SK-N-SH (cell line): ENCODE data around the gene CENPL. TPM values are rescaled to one million over a fixed set of nuclear protein-coding genes. Genes with fewer than 3 reads are reported as not detected.

Source experiments
- CTCF ChIA-PET: fragments of 300-600, 350-600 bp; formaldehyde crosslinking; extraction: SDS; loops from one replicate; lab custom pipeline; 2021; lab: Yijun Ruan, JAX
- POLR2A ChIA-PET: fragments of 350-600 bp; sonication (Branson Sonifier 250); formaldehyde crosslinking; extraction: SDS; loops from one replicate; lab custom pipeline; 2020; ENCODE audit warnings: antibody characterized with exemption, inconsistent platforms; lab: Yijun Ruan, JAX
- DNase-seq: peaks from one replicate; pipeline ENCODE4 v3.0.0; 2012
- H2AFZ ChIP-seq: fragments of 200-600 bp; sonication (generic); 2 replicates; pipeline ENCODE4 v1.8.1; 2016; ENCODE audit warnings: antibody characterized with exemption, mild to moderate bottlenecking, low read depth
- H3F3A ChIP-seq: fragments of 200-600 bp; sonication (generic); replicated peaks from 2 replicates; pipeline ENCODE3; 2016; ENCODE audit warnings: antibody characterized with exemption, mild to moderate bottlenecking; ENCODE audit not compliant: insufficient read depth
- H3K27ac ChIP-seq, 2 experiments: fragments of 200-500 bp in 1 of 2; fragments of 200-600 bp in 1 of 2; sonication (Bioruptor generic) in 1 of 2; sonication (generic), shearing (Covaris generic) in 1 of 2; 2 replicates each; pipeline versions ENCODE4 v1.5.1 to v1.6.1; 2014 to 2016; ENCODE audit warnings: low read depth in 2 of 2, inconsistent platforms in 1 of 2, low read length in 1 of 2, mild to moderate bottlenecking in 1 of 2, mixed read lengths in 1 of 2
- H3K27me3 ChIP-seq: fragments of 200-600 bp; sonication (generic), shearing (Covaris generic); 2 replicates; pipeline ENCODE4 v1.6.1; 2016; ENCODE audit warnings: mixed run types; ENCODE audit not compliant: insufficient read depth
- H3K36me3 ChIP-seq, 2 experiments: fragments of 200-500 bp in 1 of 2; fragments of 200-600 bp in 1 of 2; sonication (Bioruptor generic) in 1 of 2; sonication (generic) in 1 of 2; replicated peaks in 1 of 2; 2 replicates each; pipeline versions ENCODE3 to v1.5.1; 2014 to 2016; ENCODE audit warnings: low read length in 1 of 2, mild to moderate bottlenecking in 1 of 2; ENCODE audit not compliant: insufficient read depth in 2 of 2, control insufficient read depth in 1 of 2
- H3K4me1 ChIP-seq, 2 experiments: fragments of 200-500 bp in 1 of 2; fragments of 200-600 bp in 1 of 2; sonication (Bioruptor generic) in 1 of 2; sonication (generic), shearing (Covaris generic) in 1 of 2; 2 replicates each; pipeline versions ENCODE4 v1.5.1 to v1.6.1; 2014 to 2016; ENCODE audit warnings: low read depth in 1 of 2, low read length in 1 of 2, mixed run types in 1 of 2; ENCODE audit not compliant: insufficient read depth in 2 of 2, control insufficient read depth in 1 of 2
- H3K4me2 ChIP-seq: fragments of 200-600 bp; sonication (generic), shearing (Covaris generic); 2 replicates; pipeline ENCODE4 v1.6.1; 2017; ENCODE audit warnings: mixed run types
- H3K4me3 ChIP-seq, 2 experiments: fragments of 200-500 bp in 1 of 2; fragments of 200-600 bp in 1 of 2; sonication (Bioruptor generic) in 1 of 2; sonication (generic), shearing (Covaris generic) in 1 of 2; 2 replicates each; pipeline versions ENCODE4 v1.5.1 to v1.8.1; 2014 to 2016; ENCODE audit warnings: low read depth in 2 of 2, inconsistent platforms in 1 of 2, low read length in 1 of 2, mild to moderate bottlenecking in 1 of 2, mixed read lengths in 1 of 2, moderate library complexity in 1 of 2
- H3K79me2 ChIP-seq: fragments of 200-600 bp; sonication (generic); 2 replicates; pipeline ENCODE4 v1.8.1; 2017; ENCODE audit warnings: mild to moderate bottlenecking; ENCODE audit not compliant: insufficient read depth
- H3K9ac ChIP-seq: fragments of 200-600 bp; sonication (generic); 2 replicates; pipeline ENCODE4 v1.6.1; 2017; ENCODE audit warnings: mixed run types
- H3K9me2 ChIP-seq: fragments of 200-600 bp; sonication (generic); 2 replicates; pipeline ENCODE4 v1.6.1; 2017; ENCODE audit warnings: mixed run types
- H3K9me3 ChIP-seq: fragments of 200-600 bp; sonication (generic); 2 replicates; pipeline ENCODE4 v1.6.1; 2017; ENCODE audit warnings: mixed run types, mild to moderate bottlenecking, moderate library complexity
- H4K20me1 ChIP-seq: fragments of 200-600 bp; sonication (generic); 2 replicates; pipeline ENCODE4 v1.6.1; 2017; ENCODE audit warnings: mild to moderate bottlenecking, mixed run types; ENCODE audit not compliant: insufficient read depth
- ELF1 ChIP-seq: IDR thresholded peaks from 2 replicates; pipeline ENCODE4 v1.4.0; 2012
- GABPA ChIP-seq: IDR thresholded peaks from 2 replicates; pipeline ENCODE4 v1.4.0; 2012; ENCODE audit warnings: low read depth, mild to moderate bottlenecking
- GATA2 ChIP-seq: sonication (generic); formaldehyde crosslinking; IDR thresholded peaks from 2 replicates; pipeline ENCODE4 v1.5.0; 2020; ENCODE audit warnings: mild to moderate bottlenecking, missing genetic modification reagents
- IRF3 ChIP-seq: fragments of 150-350 bp; IDR thresholded peaks from 2 replicates; pipeline ENCODE4 v1.6.1; 2016; ENCODE audit warnings: mild to moderate bottlenecking, low read depth, low read length
- MAX ChIP-seq: IDR thresholded peaks from 2 replicates; pipeline ENCODE4 v1.4.0; 2012; ENCODE audit warnings: low read depth
- MEF2A ChIP-seq: IDR thresholded peaks from 2 replicates; pipeline ENCODE4 v1.4.0; 2012; ENCODE audit warnings: low read depth, borderline replicate concordance
- MXI1 ChIP-seq: IDR thresholded peaks from 2 replicates; pipeline ENCODE4 v1.6.1; 2012; ENCODE audit warnings: mild to moderate bottlenecking, low read depth, low read length, improper control_type of control experiment
- NFIC ChIP-seq: IDR thresholded peaks from 2 replicates; pipeline ENCODE4 v1.4.0; 2012; ENCODE audit warnings: borderline replicate concordance
- RCOR1 ChIP-seq: fragments of 150-350 bp; IDR thresholded peaks from 2 replicates; pipeline ENCODE4 v1.6.1; 2017; ENCODE audit warnings: antibody characterized with exemption, low read length
- REST ChIP-seq: IDR thresholded peaks from 2 replicates; pipeline ENCODE4 v1.6.1; 2012; ENCODE audit warnings: mild to moderate bottlenecking, low read depth, low read length, moderate library complexity
- RXRA ChIP-seq: IDR thresholded peaks from 2 replicates; pipeline ENCODE4 v1.4.0; 2012; ENCODE audit warnings: low read depth, mild to moderate bottlenecking, borderline replicate concordance
- TAF1 ChIP-seq: IDR thresholded peaks from 2 replicates; pipeline ENCODE4 v1.6.1; 2012; ENCODE audit warnings: low read depth, mild to moderate bottlenecking, low read length, moderate library complexity, borderline replicate concordance
- TCF12 ChIP-seq: IDR thresholded peaks from 2 replicates; pipeline ENCODE4 v1.4.0; 2012
- TEAD4 ChIP-seq: IDR thresholded peaks from 2 replicates; pipeline ENCODE4 v1.4.0; 2012; ENCODE audit warnings: mild to moderate bottlenecking, borderline replicate concordance; ENCODE audit not compliant: insufficient read depth
- USF1 ChIP-seq: IDR thresholded peaks from 2 replicates; pipeline ENCODE4 v1.4.0; 2012; ENCODE audit warnings: low read depth, borderline replicate concordance
- YY1 ChIP-seq: IDR thresholded peaks from 2 replicates; pipeline ENCODE4 v1.4.0; 2012; ENCODE audit warnings: low read depth, mild to moderate bottlenecking
- ZBTB33 ChIP-seq: IDR thresholded peaks from 2 replicates; pipeline ENCODE4 v1.4.0; 2012; ENCODE audit warnings: low read depth, borderline replicate concordance
- WGBS: methylation state at CpG from one replicate; pipeline ENCODE4 v1.1.6; 2017; ENCODE audit warnings: low lambda C conversion rate; 5-methylcytosine and 5-hydroxymethylcytosine counted together
- polyA plus RNA-seq, 3 experiments: library from polyadenylated mRNA; depleted of rRNA; stranded (reverse); fragments of >200 nt; gene quantifications; 2 replicates each; pipeline ENCODE4 v1.2.3, GENCODE V29; 2012

CENPL gene
- polyA plus RNA-seq, 1 of the 3 experiments (the other 2 are of a cell fraction): 4.0 TPM

- WGBS: 100% methylated on average over 4 of the region's 5 CpGs
- TF ChIP-seq RCOR1 (no peak), GABPA (no peak), TAF1 (no peak), RXRA (no peak), NFIC (no peak), TEAD4 (no peak), MXI1 (no peak), IRF3 (no peak), ZBTB33 (no peak), ELF1 (no peak), TCF12 (no peak), REST (no peak), USF1 (no peak), MEF2A (no peak), MAX (no peak), YY1 (no peak), GATA2 (CRISPR knock-in tag) (no peak)
- H3K4me2 ChIP-seq: no peak overlapping the region
- H3K4me3 ChIP-seq: no peak overlapping the region
- no peak for DNase-seq
- POLR2A ChIA-PET: no interaction called here
- H3K27ac ChIP-seq: no peak overlapping the region
- H3K4me1 ChIP-seq: no peaks in the 10 kb centered on the region
- no peaks in the 10 kb centered on the region for H4K20me1 ChIP-seq
- no peaks in the 10 kb centered on the region for H3K79me2 ChIP-seq
- no peak overlapping the region for H3K9ac ChIP-seq
- H3K36me3 ChIP-seq: peaks cover 32 to 62% of the 10 kb centered on the region in 2 experiments
- no peaks in the 10 kb centered on the region for H3K9me3 ChIP-seq
- no peaks in the 10 kb centered on the region for H3F3A ChIP-seq
- no peaks in the 10 kb centered on the region for H3K27me3 ChIP-seq
- CTCF ChIA-PET: interaction anchor here (0.6 to 1.5 kb wide), 2 partner anchors 13 to 231 kb away, joined by 3 to 4 read pairs; no protein-coding TSS in a partner anchor
- H3K9me2 ChIP-seq: no peaks in the 10 kb centered on the region
- no peak overlapping the region for H2AFZ ChIP-seq
Observed at GRCh38 chr1:173758980-173759379, 65.7 kb downstream of the CENPL start.
